Activated naive CD8-positive, alpha-beta T cell (primary cell): ENCODE data around the gene SLCO1A2.

ENCODE experiments used
- H3K27ac Mint-ChIP-seq: one replicate; pipeline ENCODE4 v1.8.0; 2021; ENCODE audit warnings: mixed read lengths
- H3K27me3 Mint-ChIP-seq: one replicate; pipeline ENCODE4 v1.8.0; 2021; ENCODE audit warnings: mixed read lengths
- H3K36me3 Mint-ChIP-seq: one replicate; pipeline ENCODE4 v1.8.0; 2021; ENCODE audit warnings: mixed read lengths
- H3K4me1 Mint-ChIP-seq: one replicate; pipeline ENCODE4 v1.8.0; 2021; ENCODE audit warnings: low read depth, mixed read lengths
- H3K4me3 Mint-ChIP-seq: one replicate; pipeline ENCODE4 v1.8.0; 2021; ENCODE audit warnings: mild to moderate bottlenecking, mixed read lengths
- H3K9me3 Mint-ChIP-seq: one replicate; pipeline ENCODE4 v1.8.0; 2021; ENCODE audit warnings: low read depth, mixed read lengths

The SLCO1A2 gene

DNA sequence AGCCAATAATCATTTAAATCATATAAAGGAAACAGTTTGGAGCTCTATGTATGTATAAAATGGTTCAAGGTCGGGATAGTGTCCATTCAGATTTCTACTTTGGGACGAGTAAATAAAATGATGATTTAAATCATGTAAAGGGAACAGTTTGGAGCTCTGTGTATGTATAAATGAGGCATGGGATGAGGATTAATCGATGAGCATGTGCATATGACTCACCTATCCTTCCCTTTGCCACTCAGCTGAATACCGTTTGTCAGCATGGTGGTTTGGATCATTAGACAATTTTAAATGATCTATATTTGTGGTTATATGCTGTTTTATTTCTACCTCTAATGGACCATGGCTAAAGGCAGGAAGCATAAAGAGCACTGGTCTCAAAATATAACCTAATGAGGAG, 7.1 kb upstream of the SLCO1A2 start:
- H3K27me3 Mint-ChIP-seq = peaks cover 5% of the 10 kb centered on the region

DNA sequence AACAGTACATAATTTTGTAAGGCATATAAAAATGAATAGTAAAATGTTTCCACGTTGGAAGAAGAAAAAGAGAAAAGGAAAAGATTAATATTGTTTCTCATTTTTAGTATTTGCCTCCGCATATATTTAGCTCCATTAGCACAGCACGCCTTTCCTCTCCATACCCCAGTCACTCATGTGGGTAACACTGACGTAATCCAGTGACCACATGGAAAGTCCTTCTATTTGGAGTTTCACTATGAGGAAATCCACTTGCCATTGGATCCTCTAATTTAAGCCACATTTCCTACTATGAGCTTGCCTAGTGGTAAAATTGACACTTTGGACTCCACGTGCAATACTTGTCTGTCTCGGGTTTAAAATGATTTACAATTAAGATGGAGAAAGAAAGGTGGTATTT, 5.7 kb upstream of the SLCO1A2 start:
- Mint-ChIP-seq H3K4me1 (no peaks in the 10 kb centered on the region), H3K27ac (no peak overlapping the region), H3K9me3 (no peaks in the 10 kb centered on the region), H3K36me3 (no peaks in the 10 kb centered on the region), H3K4me3 (no peak overlapping the region), H3K27me3 (peaks cover 3% of the 10 kb centered on the region)

More for the DNA sequence above, 7.1 kb upstream of the SLCO1A2 start:
- Mint-ChIP-seq H3K27ac (no peak overlapping the region), H3K4me3 (no peak overlapping the region), H3K9me3 (no peaks in the 10 kb centered on the region), H3K4me1 (no peaks in the 10 kb centered on the region), H3K36me3 (no peaks in the 10 kb centered on the region)

DNA sequence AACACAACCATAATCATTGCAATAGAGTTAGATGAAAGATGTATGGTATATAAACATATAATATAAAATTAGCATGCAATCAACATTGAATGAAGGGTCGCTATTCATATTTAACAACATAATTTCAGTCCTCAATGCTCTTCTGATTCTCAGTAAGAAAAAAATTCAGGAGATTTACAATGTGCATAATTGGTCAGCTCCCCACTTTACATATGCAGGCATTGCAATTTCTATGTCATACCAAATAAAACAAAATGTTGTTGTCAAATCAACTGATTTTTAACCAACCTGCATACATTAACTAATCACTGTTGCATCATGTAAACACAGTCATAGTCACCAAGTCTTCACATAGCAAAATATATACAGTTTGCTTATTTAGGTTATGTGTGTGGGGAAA, 5.2 kb upstream of the SLCO1A2 start:
- no peaks in the 10 kb centered on the region for H3K36me3 Mint-ChIP-seq
- peaks cover 3% of the 10 kb centered on the region for H3K27me3 Mint-ChIP-seq
- H3K4me1 Mint-ChIP-seq = no peaks in the 10 kb centered on the region
- H3K9me3 Mint-ChIP-seq = no peaks in the 10 kb centered on the region
- H3K27ac Mint-ChIP-seq = no peak overlapping the region
- H3K4me3 Mint-ChIP-seq = no peak overlapping the region

DNA sequence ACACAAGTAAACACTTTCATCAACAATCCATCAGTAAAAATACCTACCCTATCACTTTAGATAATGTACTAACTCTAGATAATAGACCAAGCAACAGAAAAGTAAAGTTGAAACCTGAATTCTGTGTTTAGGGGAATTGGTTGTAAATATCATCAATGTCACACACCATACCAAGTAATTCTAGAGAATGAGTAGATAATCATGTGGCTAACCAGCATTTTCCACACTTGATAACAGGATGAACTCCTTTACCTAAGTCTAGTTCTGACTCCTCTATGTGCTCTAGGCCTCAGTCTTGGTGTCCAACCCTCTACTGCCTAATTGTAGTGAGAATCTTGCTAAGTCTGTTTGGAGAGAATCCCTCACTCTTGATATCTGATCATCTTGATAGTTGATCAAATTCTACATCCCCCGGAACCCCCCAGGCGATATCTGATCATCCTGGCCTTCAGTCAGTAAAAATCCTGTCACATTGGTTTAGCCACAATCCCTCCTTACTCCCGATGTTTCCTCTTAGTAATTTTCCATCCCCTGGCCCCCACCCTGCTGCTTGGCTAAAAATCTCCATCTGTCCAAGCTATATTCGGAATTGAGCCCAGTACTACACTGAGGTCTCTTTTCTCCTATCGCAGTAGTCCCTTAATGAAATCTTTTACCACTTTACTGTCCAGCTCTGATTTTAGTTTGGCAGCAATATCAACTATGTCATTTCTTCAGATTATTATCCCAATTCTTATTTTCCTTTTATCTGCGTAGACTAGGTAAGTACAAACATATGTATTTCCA, 3.4 kb upstream of the SLCO1A2 start:
- Mint-ChIP-seq H3K9me3 (no peaks in the 10 kb centered on the region), H3K36me3 (no peaks in the 10 kb centered on the region), H3K27me3 (peaks cover 3% of the 10 kb centered on the region), H3K27ac (no peak overlapping the region), H3K4me1 (no peaks in the 10 kb centered on the region), H3K4me3 (no peak overlapping the region)

DNA sequence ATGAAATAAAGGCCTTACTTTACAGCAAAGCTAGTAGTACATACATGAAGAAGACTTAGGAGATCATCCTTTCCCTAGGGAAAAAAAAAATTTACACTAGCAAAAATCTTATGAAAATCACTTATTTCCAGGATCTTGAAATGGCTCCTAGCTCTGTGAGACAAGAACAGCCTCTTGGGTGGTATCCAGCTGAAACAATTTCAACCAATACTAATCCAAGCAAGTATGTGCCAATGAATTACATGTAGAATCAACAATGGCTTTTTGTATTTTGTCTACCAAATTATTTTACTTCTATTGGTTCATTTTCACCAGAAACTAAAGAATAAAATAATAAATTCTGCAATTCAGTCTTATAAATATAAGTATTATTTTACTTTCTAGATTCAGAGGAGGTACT, 2.7 kb upstream of the SLCO1A2 start:
- Mint-ChIP-seq H3K4me3 (no peak overlapping the region), H3K27ac (no peak overlapping the region), H3K27me3 (peaks cover 2% of the 10 kb centered on the region), H3K4me1 (no peaks in the 10 kb centered on the region), H3K36me3 (no peaks in the 10 kb centered on the region), H3K9me3 (no peaks in the 10 kb centered on the region)

DNA sequence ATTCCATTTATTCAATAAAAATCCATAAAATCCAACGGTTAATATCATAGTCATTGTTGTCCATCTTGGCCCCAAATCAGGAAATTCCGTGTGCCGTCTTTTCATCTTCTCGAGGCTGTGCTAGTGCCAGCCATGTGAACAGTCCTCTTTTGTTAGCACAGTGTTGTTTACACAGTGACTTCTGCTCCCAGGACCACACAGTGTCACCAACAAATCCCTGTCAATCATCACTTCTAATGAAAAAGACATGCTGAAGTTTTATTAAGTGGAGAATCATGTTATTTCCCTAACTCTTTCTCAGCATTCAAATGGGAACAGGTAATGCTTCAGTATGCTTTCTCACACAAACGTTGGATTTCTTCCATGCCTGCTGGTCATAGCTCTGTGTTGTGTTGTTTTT, 1.9 kb upstream of the SLCO1A2 start:
- H3K4me1 Mint-ChIP-seq = no peaks in the 10 kb centered on the region

DNA sequence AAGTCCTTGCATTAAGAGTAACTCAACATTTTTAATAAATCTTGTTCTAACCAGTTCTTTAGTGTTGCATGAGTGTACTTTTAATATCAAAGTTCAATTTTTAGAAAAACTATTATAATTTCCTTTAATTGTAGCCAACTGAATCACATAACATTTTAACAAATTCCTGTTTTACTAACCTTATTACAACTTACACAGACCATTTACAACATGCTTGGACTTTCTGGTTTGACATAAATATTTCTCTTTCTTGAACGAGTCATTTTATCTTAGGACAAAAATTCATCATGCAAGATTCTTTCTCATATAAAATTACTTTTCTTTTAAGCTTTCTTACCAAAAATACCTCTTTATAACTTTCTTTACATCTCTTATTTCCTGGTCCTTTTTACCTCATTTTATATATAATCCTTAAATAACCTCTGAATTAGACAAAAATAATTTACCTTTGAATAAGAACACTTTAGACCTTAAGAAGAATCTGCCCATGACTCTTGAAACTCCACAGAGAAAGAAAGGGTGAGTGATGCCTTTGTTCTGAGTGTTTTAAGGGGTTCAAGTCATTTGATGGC, 3.9 kb downstream of the SLCO1A2 start:
- peaks cover 4% of the 10 kb centered on the region for H3K27me3 Mint-ChIP-seq
- peaks cover 14% of the 10 kb centered on the region for H3K9me3 Mint-ChIP-seq
- no peaks in the 10 kb centered on the region for H3K4me1 Mint-ChIP-seq
- H3K4me3 Mint-ChIP-seq = no peak overlapping the region
- H3K36me3 Mint-ChIP-seq = peaks cover 8% of the 10 kb centered on the region
- no peak overlapping the region for H3K27ac Mint-ChIP-seq

More for the DNA sequence above, 1.9 kb upstream of the SLCO1A2 start:
- no peak overlapping the region for H3K4me3 Mint-ChIP-seq
- H3K27me3 Mint-ChIP-seq = peaks cover 4% of the 10 kb centered on the region
- H3K36me3 Mint-ChIP-seq = no peaks in the 10 kb centered on the region
- H3K9me3 Mint-ChIP-seq = no peaks in the 10 kb centered on the region
- H3K27ac Mint-ChIP-seq = no peak overlapping the region

DNA sequence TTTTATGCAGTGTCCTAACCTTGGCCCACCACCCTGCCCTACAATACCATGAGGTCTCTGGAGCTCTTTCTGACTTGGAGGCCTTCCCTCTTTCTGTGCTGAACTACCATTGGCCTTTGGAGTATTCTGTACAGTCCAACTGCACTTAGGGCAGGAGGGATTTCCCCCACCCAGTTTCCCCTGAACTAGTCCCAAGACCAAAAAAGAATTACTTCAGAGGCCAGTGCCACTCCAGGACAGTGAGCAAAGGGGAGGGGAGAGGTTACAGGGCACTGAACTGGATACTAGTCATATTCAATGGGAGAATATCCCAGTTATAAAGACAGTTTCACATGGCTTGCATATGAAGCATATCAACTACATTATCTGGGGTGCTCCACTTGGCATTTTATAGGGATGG, 6.1 kb downstream of the SLCO1A2 start:
- H3K27me3 Mint-ChIP-seq = peaks cover 5% of the 10 kb centered on the region
- no peak overlapping the region for H3K4me3 Mint-ChIP-seq
- no peaks in the 10 kb centered on the region for H3K4me1 Mint-ChIP-seq
- H3K27ac Mint-ChIP-seq = no peak overlapping the region
- peaks cover 8% of the 10 kb centered on the region for H3K36me3 Mint-ChIP-seq
- peaks cover 14% of the 10 kb centered on the region for H3K9me3 Mint-ChIP-seq

DNA sequence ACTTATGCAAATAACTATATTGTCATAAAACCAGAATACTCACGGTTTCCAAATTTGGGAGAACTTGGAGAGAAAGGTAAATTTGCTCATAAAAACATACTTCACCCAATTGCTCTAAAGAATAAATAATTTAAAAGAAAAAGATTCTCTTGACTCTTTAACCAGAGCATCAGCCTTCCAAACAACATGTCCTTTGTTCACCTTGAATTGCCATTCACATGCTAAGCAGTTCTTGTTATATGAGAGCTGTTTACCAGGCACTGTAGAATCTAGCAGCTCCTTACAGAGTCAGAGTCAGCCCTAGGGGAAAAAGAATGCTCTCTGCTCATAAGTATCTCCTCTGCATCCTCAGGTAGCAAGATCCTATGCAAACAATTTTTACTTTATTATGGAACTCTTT, 10.2 kb downstream of the SLCO1A2 start:
- Mint-ChIP-seq H3K36me3 (peaks cover 8% of the 10 kb centered on the region), H3K4me3 (no peak overlapping the region), H3K9me3 (peaks cover 7% of the 10 kb centered on the region), H3K27ac (no peak overlapping the region), H3K27me3 (peaks cover 3% of the 10 kb centered on the region), H3K4me1 (no peaks in the 10 kb centered on the region)

DNA sequence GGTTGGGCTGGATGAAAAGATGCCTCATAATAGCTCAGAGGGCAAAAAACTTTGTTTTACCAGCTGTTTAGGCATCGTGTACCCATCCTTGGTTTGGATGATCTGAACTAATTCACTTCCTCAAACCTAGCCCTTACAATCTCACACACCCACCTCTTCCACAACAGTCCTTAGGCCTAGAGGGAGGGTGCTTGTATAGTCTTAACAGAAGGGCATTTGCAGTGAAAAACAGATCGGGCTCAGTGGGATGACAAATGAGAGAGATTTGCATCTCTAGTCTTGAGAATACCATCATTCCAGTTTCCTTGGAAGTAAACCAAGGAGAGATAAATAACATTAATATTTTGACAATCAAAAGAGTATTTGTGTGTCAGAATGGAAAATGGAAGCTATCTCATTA, 11.0 kb downstream of the SLCO1A2 start:
- no peaks in the 10 kb centered on the region for H3K4me1 Mint-ChIP-seq
- peaks cover 7% of the 10 kb centered on the region for H3K9me3 Mint-ChIP-seq
- no peak overlapping the region for H3K4me3 Mint-ChIP-seq
- H3K27ac Mint-ChIP-seq = no peak overlapping the region
- peaks cover 1% of the 10 kb centered on the region for H3K27me3 Mint-ChIP-seq
- peaks cover 8% of the 10 kb centered on the region for H3K36me3 Mint-ChIP-seq

DNA sequence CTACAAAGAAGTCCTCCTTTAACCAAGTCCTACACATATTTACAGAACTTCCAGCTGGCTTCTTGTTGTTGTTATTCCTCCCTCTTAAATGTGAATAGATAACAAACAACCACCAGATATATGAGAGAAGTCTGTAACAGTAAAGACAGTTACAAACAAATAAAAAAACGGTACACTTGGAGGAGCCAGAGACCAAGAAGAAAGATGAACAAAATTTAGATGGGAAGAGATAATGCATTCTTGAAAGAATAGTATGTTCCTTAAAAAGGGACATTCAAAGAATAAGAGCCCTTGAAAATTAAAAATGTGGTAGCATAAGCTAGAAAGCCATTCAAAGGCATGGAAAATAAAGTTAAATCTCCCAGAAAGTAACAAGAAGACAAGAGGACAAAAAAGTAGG, 25.9 kb downstream of the SLCO1A2 start:
- Mint-ChIP-seq H3K27me3 (peaks cover 5% of the 10 kb centered on the region), H3K9me3 (no peaks in the 10 kb centered on the region), H3K4me3 (no peak overlapping the region), H3K36me3 (no peaks in the 10 kb centered on the region), H3K4me1 (no peaks in the 10 kb centered on the region), H3K27ac (no peak overlapping the region)

DNA sequence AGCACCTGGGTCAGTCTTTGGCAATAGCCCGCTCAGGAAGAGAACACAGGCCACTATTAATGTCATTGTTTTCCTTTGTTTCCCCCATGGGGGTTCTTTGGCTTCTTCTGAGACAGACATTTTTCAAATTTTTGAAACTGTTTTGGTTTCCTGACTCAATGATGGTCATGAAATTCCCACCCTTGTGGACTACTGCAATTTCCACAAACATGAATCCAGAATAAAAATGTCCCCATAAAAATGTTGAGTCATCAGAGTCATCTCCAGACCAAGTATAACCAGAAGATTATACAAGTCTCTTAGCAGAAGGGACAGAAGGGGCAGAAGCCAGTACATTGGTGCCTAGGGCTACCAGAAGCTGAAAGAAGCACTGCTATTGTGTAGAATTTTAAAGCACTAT, 29.1 kb downstream of the SLCO1A2 start:
- no peak overlapping the region for H3K27ac Mint-ChIP-seq
- H3K36me3 Mint-ChIP-seq = no peaks in the 10 kb centered on the region
- H3K4me1 Mint-ChIP-seq = no peaks in the 10 kb centered on the region
- peaks cover 5% of the 10 kb centered on the region for H3K27me3 Mint-ChIP-seq
- H3K4me3 Mint-ChIP-seq = no peak overlapping the region
- H3K9me3 Mint-ChIP-seq = no peaks in the 10 kb centered on the region

DNA sequence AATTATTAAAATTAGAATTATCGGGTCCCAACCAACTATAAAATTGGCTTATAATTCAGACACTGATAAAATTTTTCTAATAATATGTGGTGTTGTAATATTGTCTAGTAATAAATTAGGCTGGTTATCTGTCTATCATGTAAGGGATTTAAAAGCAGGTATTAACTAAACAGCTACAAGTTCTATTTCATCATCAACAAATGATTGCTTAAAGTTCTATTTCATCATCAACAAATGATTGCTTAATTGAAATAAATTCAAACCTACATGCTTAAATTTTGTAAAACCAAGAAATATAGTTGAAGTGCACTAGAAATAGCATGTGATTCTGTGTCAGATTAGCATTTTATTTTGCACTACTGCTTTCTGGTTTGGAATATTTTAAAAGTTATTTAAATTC, 34.1 kb downstream of the SLCO1A2 start:
- Mint-ChIP-seq H3K36me3 (no peaks in the 10 kb centered on the region), H3K27me3 (peaks cover 2% of the 10 kb centered on the region), H3K9me3 (no peaks in the 10 kb centered on the region), H3K27ac (no peak overlapping the region), H3K4me3 (no peak overlapping the region), H3K4me1 (no peaks in the 10 kb centered on the region)

DNA sequence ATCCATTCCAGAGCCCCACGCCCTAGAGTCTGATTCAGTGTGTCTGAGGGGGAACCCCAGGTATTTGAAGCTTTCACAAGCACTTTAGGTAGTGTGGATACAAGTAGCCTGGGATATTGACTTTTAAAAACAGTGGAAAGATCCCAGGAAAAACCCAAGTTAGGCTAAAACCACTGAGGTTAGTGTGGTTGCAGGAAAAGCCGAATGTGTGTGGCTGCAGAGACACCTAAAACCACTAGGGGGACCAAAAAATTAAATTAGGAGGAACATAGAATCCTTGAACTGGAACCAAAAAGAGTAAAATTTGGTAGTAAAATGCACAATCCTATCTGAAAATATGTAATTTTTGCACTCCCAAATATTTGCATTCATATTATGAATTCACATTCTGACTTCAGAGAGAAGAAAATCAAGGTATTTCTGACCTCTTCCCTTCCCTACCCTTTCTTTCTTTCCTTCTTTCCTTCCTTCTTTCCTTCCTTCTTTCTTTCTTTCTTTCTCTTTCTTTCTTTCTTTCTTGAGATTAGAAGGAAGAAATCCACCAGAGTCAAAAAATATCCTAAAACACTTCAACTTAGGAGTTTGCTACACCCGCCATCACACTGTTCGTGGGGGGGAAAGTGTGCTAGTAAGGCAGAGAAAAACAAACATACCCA, 37.8 kb downstream of the SLCO1A2 start:
- Mint-ChIP-seq H3K9me3 (no peaks in the 10 kb centered on the region), H3K4me3 (no peak overlapping the region), H3K4me1 (no peaks in the 10 kb centered on the region), H3K27me3 (peaks cover 4% of the 10 kb centered on the region), H3K27ac (no peak overlapping the region), H3K36me3 (no peaks in the 10 kb centered on the region)

DNA sequence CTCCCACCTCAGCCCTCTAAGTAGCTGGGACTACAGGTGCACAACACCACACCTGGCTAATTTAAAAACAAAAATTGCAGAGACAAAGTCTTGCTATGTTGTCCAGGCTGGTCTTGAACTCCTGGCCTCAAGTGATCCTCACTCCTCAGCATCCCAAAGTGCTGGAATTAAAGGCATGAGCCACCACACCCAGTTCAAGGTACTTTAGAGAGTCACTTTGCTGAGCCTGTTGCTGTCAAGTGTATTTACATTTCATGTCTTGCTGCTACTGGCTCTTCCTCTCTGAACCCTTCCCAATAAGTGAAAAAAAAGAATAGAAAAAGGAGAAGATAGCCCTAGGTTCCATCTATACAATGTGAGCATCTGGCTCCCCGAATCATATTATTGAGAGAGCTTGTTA, 38.4 kb downstream of the SLCO1A2 start:
- H3K27me3 Mint-ChIP-seq = peaks cover 4% of the 10 kb centered on the region

More for the DNA sequence above, 38.4 kb downstream of the SLCO1A2 start:
- H3K4me3 Mint-ChIP-seq = no peak overlapping the region
- no peaks in the 10 kb centered on the region for H3K4me1 Mint-ChIP-seq
- H3K27ac Mint-ChIP-seq = no peak overlapping the region
- no peaks in the 10 kb centered on the region for H3K36me3 Mint-ChIP-seq
- H3K9me3 Mint-ChIP-seq = no peaks in the 10 kb centered on the region
